Measurements from ENCODE around the gene HDAC4. TPM values are rescaled to one million over a fixed set of nuclear protein-coding genes. Genes with fewer than 3 reads are reported as not detected.

Gene HDAC4
- total and polyA plus RNA-seq, 2 experiments from 2014 or later = 9.3 to 10.8 TPM

DNA sequence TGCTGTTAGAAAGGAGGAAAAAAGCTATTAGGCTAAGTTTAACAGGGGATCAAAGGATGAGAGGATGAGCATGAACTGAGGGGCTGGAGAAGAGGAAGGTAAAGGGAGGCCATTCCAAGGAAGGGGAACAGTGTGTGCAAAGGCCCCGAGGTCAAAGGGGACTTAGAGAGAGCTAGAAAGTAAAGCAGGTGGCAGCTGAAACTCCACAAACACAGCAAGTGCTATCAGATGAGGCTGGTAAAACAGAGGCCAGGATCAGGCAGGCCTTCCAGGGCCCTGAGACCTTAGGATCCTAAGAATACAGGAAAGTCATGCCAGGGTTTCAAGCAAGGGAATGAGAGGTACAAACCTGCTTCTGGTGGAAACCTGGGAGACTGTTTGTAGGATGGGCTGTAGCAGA, 5.8 kb downstream of the HDAC4 start:
- H2AFZ ChIP-seq = no peak overlapping the region

DNA sequence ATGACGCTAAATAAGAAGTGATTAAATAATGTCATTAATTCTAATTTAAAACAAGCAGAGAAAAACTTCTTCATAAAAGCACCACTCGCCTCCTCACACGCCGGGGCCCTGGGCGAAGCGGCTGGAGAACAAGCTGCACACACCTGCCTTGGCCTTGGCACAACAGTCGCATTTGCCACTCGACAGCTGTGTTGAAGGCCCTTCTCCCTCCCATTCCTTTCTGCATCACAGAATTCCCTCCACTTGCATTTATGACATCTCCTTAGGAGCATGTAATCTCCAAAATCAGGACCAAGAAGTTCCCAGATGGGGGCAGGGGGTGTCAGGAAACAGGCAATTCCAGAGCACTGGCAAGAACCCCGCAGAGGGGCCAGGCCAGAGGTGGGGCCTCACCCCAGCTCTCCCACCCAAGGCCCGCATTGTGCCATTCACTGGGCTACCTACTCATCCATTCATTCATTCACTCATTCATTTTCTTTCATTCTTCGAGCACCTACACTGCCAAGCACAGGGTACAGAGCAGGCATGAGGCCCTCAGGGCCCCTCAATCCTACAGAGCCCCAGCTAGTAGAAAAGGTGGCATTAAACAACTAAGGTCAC, 6.4 kb downstream of the HDAC4 start:
- Histone ChIP-seq H2AFZ (no peak overlapping the region), H3K36me3 (replicated peaks; ENCODE audit: insufficient read depth, low read depth) (no peaks in the 10 kb centered on the region), H4K20me1 (ENCODE audit: insufficient read depth, poor library complexity, severe bottlenecking) (peaks cover 40% of the 10 kb centered on the region), H3K27ac (no peak overlapping the region), H3K27me3 (no peaks in the 10 kb centered on the region), H3K79me2 (peaks cover 99% of the 10 kb centered on the region), H3K4me3 (no peak overlapping the region), H3K4me1 (ENCODE audit: insufficient read depth) (peaks cover 20% of the 10 kb centered on the region), H3K9me2 (replicated peaks; ENCODE audit: insufficient read depth) (no peaks in the 10 kb centered on the region), H3K4me2 (no peak overlapping the region), H3K9me3 (ENCODE audit: low read depth) (no peaks in the 10 kb centered on the region)
- no peak for DNase-seq (ENCODE audit: low spot score)
- WGBS (ENCODE audit: low lambda C conversion rate, missing lambda C conversion rate) = 84% methylated on average over 11 of the region's 11 CpGs
- TF ChIP-seq EZH2phosphoT487 (IDR thresholded peaks at IDR 0.05; ENCODE audit: low read depth, severe bottlenecking, unreplicated experiment) (no peak), EZH2 (IDR thresholded peaks at IDR 0.05; ENCODE audit: borderline replicate concordance) (no peak)
- TF ChIP-seq, protein P1, sequence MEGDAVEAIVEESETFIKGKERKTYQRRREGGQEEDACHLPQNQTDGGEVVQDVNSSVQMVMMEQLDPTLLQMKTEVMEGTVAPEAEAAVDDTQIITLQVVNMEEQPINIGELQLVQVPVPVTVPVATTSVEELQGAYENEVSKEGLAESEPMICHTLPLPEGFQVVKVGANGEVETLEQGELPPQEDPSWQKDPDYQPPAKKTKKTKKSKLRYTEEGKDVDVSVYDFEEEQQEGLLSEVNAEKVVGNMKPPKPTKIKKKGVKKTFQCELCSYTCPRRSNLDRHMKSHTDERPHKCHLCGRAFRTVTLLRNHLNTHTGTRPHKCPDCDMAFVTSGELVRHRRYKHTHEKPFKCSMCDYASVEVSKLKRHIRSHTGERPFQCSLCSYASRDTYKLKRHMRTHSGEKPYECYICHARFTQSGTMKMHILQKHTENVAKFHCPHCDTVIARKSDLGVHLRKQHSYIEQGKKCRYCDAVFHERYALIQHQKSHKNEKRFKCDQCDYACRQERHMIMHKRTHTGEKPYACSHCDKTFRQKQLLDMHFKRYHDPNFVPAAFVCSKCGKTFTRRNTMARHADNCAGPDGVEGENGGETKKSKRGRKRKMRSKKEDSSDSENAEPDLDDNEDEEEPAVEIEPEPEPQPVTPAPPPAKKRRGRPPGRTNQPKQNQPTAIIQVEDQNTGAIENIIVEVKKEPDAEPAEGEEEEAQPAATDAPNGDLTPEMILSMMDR (IDR thresholded peaks at IDR 0.05; ENCODE audit: poor library complexity) = no peak

More for the DNA sequence above, 5.8 kb downstream of the HDAC4 start:
- Histone ChIP-seq H4K20me1 (ENCODE audit: insufficient read depth, poor library complexity, severe bottlenecking) (peaks cover 40% of the 10 kb centered on the region), H3K79me2 (peaks cover 97% of the 10 kb centered on the region), H3K4me2 (no peak overlapping the region), H3K36me3 (replicated peaks; ENCODE audit: insufficient read depth, low read depth) (no peaks in the 10 kb centered on the region), H3K27me3 (no peaks in the 10 kb centered on the region), H3K4me1 (ENCODE audit: insufficient read depth) (peaks cover 20% of the 10 kb centered on the region), H3K27ac (no peak overlapping the region), H3K9me2 (replicated peaks; ENCODE audit: insufficient read depth) (no peaks in the 10 kb centered on the region), H3K9me3 (ENCODE audit: low read depth) (no peaks in the 10 kb centered on the region), H3K4me3 (no peak overlapping the region)
- TF ChIP-seq EZH2phosphoT487 (IDR thresholded peaks at IDR 0.05; ENCODE audit: low read depth, severe bottlenecking, unreplicated experiment) (no peak), EZH2 (IDR thresholded peaks at IDR 0.05; ENCODE audit: borderline replicate concordance) (no peak)
- 95% methylated on average over 1 of the region's 1 CpG for WGBS (ENCODE audit: low lambda C conversion rate, missing lambda C conversion rate)
- no peak for DNase-seq (ENCODE audit: low spot score)

DNA sequence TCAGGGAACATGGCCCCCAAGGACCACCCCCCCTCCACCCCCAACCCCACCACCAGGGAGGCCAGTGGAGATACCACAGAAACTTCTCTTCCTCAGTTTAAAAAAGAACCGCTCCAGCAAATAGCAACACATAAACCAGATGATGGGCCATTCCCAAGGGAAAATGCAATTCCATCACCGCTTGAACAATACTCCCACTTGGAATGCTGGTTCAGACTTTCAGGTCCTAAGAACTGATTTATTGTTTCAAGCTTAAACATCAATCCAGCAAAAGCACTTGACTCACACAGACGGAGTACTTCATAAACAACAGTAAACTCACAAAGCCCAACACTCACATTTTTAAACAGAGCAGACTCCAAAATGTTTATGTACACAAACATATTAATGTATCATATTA, 6.9 kb downstream of the HDAC4 start:
- 53% methylated on average over 3 of the region's 3 CpGs for WGBS (ENCODE audit: low lambda C conversion rate, missing lambda C conversion rate)

DNA sequence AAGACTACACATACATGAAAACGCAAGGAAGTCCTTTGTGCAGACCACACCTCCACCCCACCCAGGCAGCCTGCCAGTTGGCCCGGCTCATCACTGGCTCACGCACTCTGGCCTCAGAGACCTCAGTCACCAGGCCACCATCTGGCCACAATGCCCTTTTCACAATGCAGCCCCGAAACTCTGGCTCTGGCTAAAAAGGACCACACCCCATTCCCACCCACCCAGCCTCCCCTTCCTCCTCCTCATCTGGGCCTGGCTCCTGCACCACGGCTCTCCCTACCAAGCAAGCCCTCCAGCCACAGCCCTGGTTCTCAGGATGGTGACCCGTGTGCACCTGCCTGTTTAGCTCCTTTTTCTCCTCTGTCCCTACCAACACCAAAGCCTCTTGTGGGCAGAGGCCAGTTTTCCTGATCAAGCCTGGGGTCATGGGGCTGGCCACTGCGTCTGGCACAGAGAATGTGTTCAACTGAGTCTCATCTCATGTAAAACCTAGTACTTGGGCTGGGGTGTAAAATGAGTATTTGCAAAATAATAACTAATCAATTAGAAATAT, 7.4 kb downstream of the HDAC4 start:
- no peak overlapping the region for H3K4me3 ChIP-seq
- WGBS (ENCODE audit: low lambda C conversion rate, missing lambda C conversion rate) = 89% methylated on average over 6 of the region's 7 CpGs
- H3K79me2 ChIP-seq = peaks cover 97% of the 10 kb centered on the region
- no peak overlapping the region for H3K27ac ChIP-seq
- H3K4me1 ChIP-seq (ENCODE audit: insufficient read depth) = peaks cover 15% of the 10 kb centered on the region
- H3K4me2 ChIP-seq = no peak overlapping the region
- H3K36me3 ChIP-seq (replicated peaks; ENCODE audit: insufficient read depth, low read depth) = no peaks in the 10 kb centered on the region
- no peak for DNase-seq (ENCODE audit: low spot score)
- H3K9me2 ChIP-seq (replicated peaks; ENCODE audit: insufficient read depth) = no peaks in the 10 kb centered on the region
- H4K20me1 ChIP-seq (ENCODE audit: insufficient read depth, poor library complexity, severe bottlenecking) = peaks cover 32% of the 10 kb centered on the region
- TF ChIP-seq EZH2 (IDR thresholded peaks at IDR 0.05; ENCODE audit: borderline replicate concordance) = no peak
- TF ChIP-seq, protein P1 (IDR thresholded peaks at IDR 0.05; ENCODE audit: poor library complexity) = no peak
- no peak for TF ChIP-seq EZH2phosphoT487 (IDR thresholded peaks at IDR 0.05; ENCODE audit: low read depth, severe bottlenecking, unreplicated experiment)
- no peaks in the 10 kb centered on the region for H3K9me3 ChIP-seq (ENCODE audit: low read depth)
- H3K27me3 ChIP-seq = no peaks in the 10 kb centered on the region
- H2AFZ ChIP-seq = no peak overlapping the region

More for the DNA sequence above, 6.9 kb downstream of the HDAC4 start:
- Histone ChIP-seq H3K27me3 (no peaks in the 10 kb centered on the region), H3K4me1 (ENCODE audit: insufficient read depth) (peaks cover 19% of the 10 kb centered on the region), H2AFZ (no peak overlapping the region), H4K20me1 (ENCODE audit: insufficient read depth, poor library complexity, severe bottlenecking) (peaks cover 36% of the 10 kb centered on the region), H3K9me2 (replicated peaks; ENCODE audit: insufficient read depth) (no peaks in the 10 kb centered on the region), H3K27ac (no peak overlapping the region), H3K36me3 (replicated peaks; ENCODE audit: insufficient read depth, low read depth) (no peaks in the 10 kb centered on the region), H3K9me3 (ENCODE audit: low read depth) (no peaks in the 10 kb centered on the region), H3K4me3 (no peak overlapping the region), H3K79me2 (peaks cover 98% of the 10 kb centered on the region), H3K4me2 (no peak overlapping the region)
- no peak for DNase-seq (ENCODE audit: low spot score)
- TF ChIP-seq, protein P1 (IDR thresholded peaks at IDR 0.05; ENCODE audit: poor library complexity) = no peak
- no peak for TF ChIP-seq EZH2 (IDR thresholded peaks at IDR 0.05; ENCODE audit: borderline replicate concordance)
- TF ChIP-seq EZH2phosphoT487 (IDR thresholded peaks at IDR 0.05; ENCODE audit: low read depth, severe bottlenecking, unreplicated experiment) = no peak
